AG04450 (cell line): ENCODE results near the gene ME1. TPM values are rescaled to one million over a fixed set of nuclear protein-coding genes. Genes with fewer than 3 reads are reported as not detected.
"Not testable (repeated sequence)": the region's sequence is repeated elsewhere in the genome, so short reads cannot be mapped to it uniquely, and the experiment has no call there.

Source experiments
- CTCF ChIA-PET: fragments of 300-600, 350-600 bp; formaldehyde crosslinking; extraction: SDS; loops from one replicate; lab custom pipeline; 2022; ENCODE audit warnings: antibody characterized with exemption, inconsistent platforms; lab: Charles Lee
- POLR2A ChIA-PET: fragments of 350-600 bp; formaldehyde crosslinking; extraction: SDS; loops from one replicate; lab custom pipeline; 2021; ENCODE audit warnings: antibody characterized with exemption, inconsistent platforms; lab: Yijun Ruan, JAX
- DNase-seq: peaks from one replicate; pipeline ENCODE4 v3.0.0-alpha.2; 2011; ENCODE audit warnings: low read depth, low spot score
- H3K27ac ChIP-seq: one replicate; pipeline ENCODE4 v1.5.1; 2012; ENCODE audit warnings: low read depth, low read length, control low read depth
- H3K27me3 ChIP-seq: one replicate; pipeline ENCODE4 v1.6.0; 2012; ENCODE audit warnings: low read length; ENCODE audit not compliant: control insufficient read depth, insufficient read depth
- H3K4me3 ChIP-seq: 2 replicates; pipeline ENCODE4 v1.5.1; 2011; ENCODE audit warnings: mild to moderate bottlenecking, low read depth, low read length, control low read depth
- H3K9me3 ChIP-seq: 2 replicates; pipeline ENCODE4 v1.5.1; 2012; ENCODE audit warnings: low read length; ENCODE audit not compliant: control insufficient read depth, insufficient read depth
- CTCF ChIP-seq: IDR thresholded peaks from 2 replicates; pipeline ENCODE4 v1.5.1; 2011; ENCODE audit warnings: low read depth, low read length, control low read depth, inconsistent platforms
- polyA plus RNA-seq: library from polyadenylated mRNA; depleted of rRNA; stranded (reverse); fragments of >200 nt; gene quantifications from 2 replicates; pipeline ENCODE4 v1.2.3, GENCODE V29; 2011

ME1 gene
- polyA plus RNA-seq, 1 experiment: 31.8 TPM

GRCh38 chr6:83258517-83258916, 172.3 kb downstream of the ME1 start:
- DNase-seq: no peak
- H3K27ac ChIP-seq: no peak overlapping the region
- H3K9me3 ChIP-seq: no peaks in the 10 kb centered on the region
- TF ChIP-seq CTCF: no peak
- no peak overlapping the region for H3K4me3 ChIP-seq
- ChIA-PET POLR2A (no interaction called here), CTCF (no interaction called here)
- H3K27me3 ChIP-seq: no peaks in the 10 kb centered on the region

- Histone ChIP-seq H3K27ac (no peak overlapping the region), H3K27me3 (no peaks in the 10 kb centered on the region), H3K9me3 (no peaks in the 10 kb centered on the region), H3K4me3 (no peak overlapping the region)
- POLR2A ChIA-PET: no interaction called here
- TF ChIP-seq CTCF: no peak
- DNase-seq: no peak
- CTCF ChIA-PET: no interaction called here
Measured at GRCh38 chr6:83257791-83258190, 173.1 kb downstream of the ME1 start.

GRCh38 chr6:83256719-83257118, 174.1 kb downstream of the ME1 start:
- POLR2A ChIA-PET, H3K27ac ChIP-seq, DNase-seq, H3K9me3 ChIP-seq, H3K4me3 ChIP-seq, H3K27me3 ChIP-seq: not testable (repeated sequence)
- CTCF ChIA-PET: interaction anchor here (0.6 to 1.4 kb wide), 2 partner anchors 71 to 191 kb away, joined by 3 to 4 read pairs; partner anchors contain the start of gene UBE3D

GRCh38 chr6:83252719-83253118, 178.1 kb downstream of the ME1 start:
- H3K27me3 ChIP-seq: no peaks in the 10 kb centered on the region
- H3K4me3 ChIP-seq: no peak overlapping the region
- DNase-seq: peak; percentile 51
- POLR2A ChIA-PET: no interaction called here
- H3K9me3 ChIP-seq: no peaks in the 10 kb centered on the region
- no peak for TF ChIP-seq CTCF
- no peak overlapping the region for H3K27ac ChIP-seq
- CTCF ChIA-PET: interaction anchor here (1.0 to 3.0 kb wide), 5 partner anchors 11 to 262 kb away, joined by 3 to 11 read pairs (median 7); partner anchors contain the start of genes DOP1A and UBE3D

GRCh38 chr6:83250235-83250634, 180.6 kb downstream of the ME1 start:
- no peak for TF ChIP-seq CTCF
- no peak for DNase-seq
- ChIA-PET CTCF (interaction anchor here (1.0 to 1.5 kb wide), 2 partner anchors 14 to 29 kb away, joined by 4 to 5 read pairs; no protein-coding TSS in a partner anchor), POLR2A (no interaction called here)
- H3K9me3 ChIP-seq: no peaks in the 10 kb centered on the region
- H3K4me3 ChIP-seq: no peak overlapping the region
- no peaks in the 10 kb centered on the region for H3K27me3 ChIP-seq
- H3K27ac ChIP-seq: no peak overlapping the region
